Lower leg skin (tissue), 3 donors: ENCODE measurements around the gene VRTN.

Experiments used
- POLR2A ChIP-seq, 2 donors: fragments of 450-650 bp; IDR thresholded peaks; one replicate each; pipeline ENCODE4 v1.6.1; 2016 to 2017; ENCODE audit warnings: antibody characterized with exemption in 2 of 2, mild to moderate bottlenecking in 1 of 2, moderate library complexity in 1 of 2
- TF ChIP-seq, protein P1 (sequence below), 3 donors: fragments of 450-650 bp; IDR thresholded peaks; one replicate each; pipeline ENCODE4 v1.5.1; 2016; ENCODE audit warnings: antibody characterized with exemption in 3 of 3, mild to moderate bottlenecking in 3 of 3, moderate library complexity in 2 of 3

- TF ChIP-seq, protein P1, sequence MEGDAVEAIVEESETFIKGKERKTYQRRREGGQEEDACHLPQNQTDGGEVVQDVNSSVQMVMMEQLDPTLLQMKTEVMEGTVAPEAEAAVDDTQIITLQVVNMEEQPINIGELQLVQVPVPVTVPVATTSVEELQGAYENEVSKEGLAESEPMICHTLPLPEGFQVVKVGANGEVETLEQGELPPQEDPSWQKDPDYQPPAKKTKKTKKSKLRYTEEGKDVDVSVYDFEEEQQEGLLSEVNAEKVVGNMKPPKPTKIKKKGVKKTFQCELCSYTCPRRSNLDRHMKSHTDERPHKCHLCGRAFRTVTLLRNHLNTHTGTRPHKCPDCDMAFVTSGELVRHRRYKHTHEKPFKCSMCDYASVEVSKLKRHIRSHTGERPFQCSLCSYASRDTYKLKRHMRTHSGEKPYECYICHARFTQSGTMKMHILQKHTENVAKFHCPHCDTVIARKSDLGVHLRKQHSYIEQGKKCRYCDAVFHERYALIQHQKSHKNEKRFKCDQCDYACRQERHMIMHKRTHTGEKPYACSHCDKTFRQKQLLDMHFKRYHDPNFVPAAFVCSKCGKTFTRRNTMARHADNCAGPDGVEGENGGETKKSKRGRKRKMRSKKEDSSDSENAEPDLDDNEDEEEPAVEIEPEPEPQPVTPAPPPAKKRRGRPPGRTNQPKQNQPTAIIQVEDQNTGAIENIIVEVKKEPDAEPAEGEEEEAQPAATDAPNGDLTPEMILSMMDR (IDR thresholded peaks at IDR 0.05), result no peak
- no peak for TF ChIP-seq POLR2A (IDR thresholded peaks at IDR 0.05)
These were observed 49.2 kb upstream of the VRTN start for GRCh38 chr14:74299061-74299545.
